ENCODE measurements around the gene AGPS.
"Not testable (repeated sequence)": the region's sequence is repeated elsewhere in the genome, so short reads cannot be mapped to it uniquely, and the experiment has no call there.

Gene AGPS

GRCh38 chr2:177407031-177407430 lies 14.5 kb downstream of the AGPS start:
- POLR2A ChIA-PET = no interaction called here
- TF ChIP-seq CTCF (IDR thresholded peaks at IDR 0.05; ENCODE audit: control extremely low read depth, extremely low read depth, low read depth, missing control alignments) = no peak
- DNase-seq (ENCODE audit: extremely low spot score) = no peak
- CTCF ChIA-PET = interaction anchor here (0.6 to 4.2 kb wide), 7 partner anchors 9 to 243 kb away, joined by 3 to 42 read pairs (median 3); partner anchors contain the start of gene AGPS

GRCh38 chr2:177410629-177411028 lies 18.1 kb downstream of the AGPS start:
- DNase-seq (ENCODE audit: extremely low spot score); POLR2A ChIA-PET: not testable (repeated sequence)
- CTCF ChIA-PET = interaction anchor here (7.4 kb wide), 1 partner anchor 74 kb away, joined by 130 read pairs; no protein-coding TSS in a partner anchor

GRCh38 chr2:177413703-177414102 lies 21.1 kb downstream of the AGPS start:
- no peak for DNase-seq (ENCODE audit: extremely low spot score)
- no peak for TF ChIP-seq CTCF (IDR thresholded peaks at IDR 0.05; ENCODE audit: control extremely low read depth, extremely low read depth, low read depth, missing control alignments)
- ChIA-PET CTCF (interaction anchor here (0.9 to 7.7 kb wide), 7 partner anchors 15 to 249 kb away, joined by 3 to 130 read pairs (median 24); partner anchors contain the start of genes AGPS and NFE2L2), POLR2A (no interaction called here)

GRCh38 chr2:177419274-177419673 lies 26.7 kb downstream of the AGPS start:
- no peak for TF ChIP-seq CTCF (IDR thresholded peaks at IDR 0.05; ENCODE audit: control extremely low read depth, extremely low read depth, low read depth, missing control alignments)
- DNase-seq (ENCODE audit: extremely low spot score) = no peak
- ChIA-PET POLR2A (no interaction called here), CTCF (interaction anchor here (1.1 to 7.7 kb wide), 4 partner anchors 83 to 257 kb away, joined by 3 to 55 read pairs (median 6); no protein-coding TSS in a partner anchor)

- CTCF ChIA-PET = no interaction called here
- POLR2A ChIA-PET = no interaction called here
- no peak for TF ChIP-seq CTCF (IDR thresholded peaks at IDR 0.05; ENCODE audit: control extremely low read depth, extremely low read depth, low read depth, missing control alignments)
Observed at GRCh38 chr2:177422271-177422670, 29.7 kb downstream of the AGPS start.

GRCh38 chr2:177424120-177424519 lies 31.5 kb downstream of the AGPS start:
- POLR2A ChIA-PET; DNase-seq (ENCODE audit: extremely low spot score): not testable (repeated sequence)
- CTCF ChIA-PET = interaction anchor here (0.8 to 1.9 kb wide), 3 partner anchors 9 to 259 kb away, joined by 3 to 5 read pairs (median 3); no protein-coding TSS in a partner anchor

More at GRCh38 chr2:177422271-177422670, 29.7 kb downstream of the AGPS start:
- no peak for DNase-seq (ENCODE audit: extremely low spot score)

- POLR2A ChIA-PET = not testable (repeated sequence)
Observed at GRCh38 chr2:177424620-177425019, 32.0 kb downstream of the AGPS start.

GRCh38 chr2:177427316-177427715 lies 34.7 kb downstream of the AGPS start:
- ChIA-PET POLR2A (no interaction called here), CTCF (interaction anchor here (1.2 to 4.0 kb wide), 2 partner anchors 11 to 262 kb away, joined by 3 to 13 read pairs; no protein-coding TSS in a partner anchor)
- TF ChIP-seq CTCF (IDR thresholded peaks at IDR 0.05; ENCODE audit: control extremely low read depth, extremely low read depth, low read depth, missing control alignments) = no peak
- no peak for DNase-seq (ENCODE audit: extremely low spot score)

More at GRCh38 chr2:177424620-177425019, 32.0 kb downstream of the AGPS start:
- CTCF ChIA-PET = interaction anchor here (0.8 to 1.9 kb wide), 2 partner anchors 9 to 88 kb away, joined by 3 to 5 read pairs; no protein-coding TSS in a partner anchor
- not testable (repeated sequence) for DNase-seq (ENCODE audit: extremely low spot score)

- CTCF ChIA-PET = interaction anchor here (1.1 to 4.0 kb wide), 2 partner anchors 12 to 176 kb away, joined by 3 to 13 read pairs; no protein-coding TSS in a partner anchor
- DNase-seq (ENCODE audit: extremely low spot score); POLR2A ChIA-PET: not testable (repeated sequence)
Observed at GRCh38 chr2:177427936-177428335, 35.4 kb downstream of the AGPS start.

Data from GM10248 (cell line).